K562 (cell line): Measurements from ENCODE around the gene ANKMY1. TPM values are rescaled to one million over a fixed set of nuclear protein-coding genes. Genes with fewer than 3 reads are reported as not detected.

ENCODE experiments used
- CHAMP1 ChIP-seq: fragments of 450-650 bp; IDR thresholded peaks from 2 replicates; pipeline ENCODE4 v1.6.1; 2016; ENCODE audit warnings: mild to moderate bottlenecking
- CREB1 ChIP-seq, 2 experiments: sonication (generic) in 1 of 2; formaldehyde crosslinking in 1 of 2; IDR thresholded peaks; 2 replicates each; pipeline versions ENCODE4 v1.6.1 to v1.8.0; 2012 to 2022; ENCODE audit warnings: inconsistent platforms in 1 of 2, mild to moderate bottlenecking in 1 of 2, missing genetic modification reagents in 1 of 2, moderate library complexity in 1 of 2
- FIP1L1 ChIP-seq: fragments of 200-400 bp; formaldehyde crosslinking; IDR thresholded peaks from 2 replicates; pipeline ENCODE4 v1.6.1; 2018; ENCODE audit warnings: mild to moderate bottlenecking, low read depth, low read length; ENCODE audit not compliant: poor library complexity, severe bottlenecking
- HINFP ChIP-seq: fragments of 450-650 bp; conservative IDR thresholded peaks from 2 replicates; pipeline ENCODE4 v1.6.1; 2016; ENCODE audit warnings: missing genetic modification characterization, low read depth, mild to moderate bottlenecking, control low read depth, missing compliant biosample characterization
- HMGN3 ChIP-seq: IDR thresholded peaks from 2 replicates; pipeline ENCODE4 v1.6.1; 2011; ENCODE audit warnings: borderline replicate concordance, low read depth, mild to moderate bottlenecking, mixed read lengths, low read length; ENCODE audit not compliant: insufficient read length; ENCODE audit errors: extremely low read depth
- HSF4 ChIP-seq: fragments of 250-450 bp; sonication (Bioruptor Pico); IDR thresholded peaks from 2 replicates; pipeline ENCODE4 v2.1.2; 2022; ENCODE audit warnings: mild to moderate bottlenecking, moderate library complexity, borderline replicate concordance
- MAFF ChIP-seq: IDR thresholded peaks from 2 replicates; pipeline ENCODE4 v1.6.1; 2012; ENCODE audit warnings: low read length, improper control_type of control experiment
- NFRKB ChIP-seq: fragments of 450-650 bp; IDR thresholded peaks from 2 replicates; pipeline ENCODE4 v1.6.1; 2016; ENCODE audit warnings: low read depth
- PKNOX1 ChIP-seq: fragments of 450-650 bp; IDR thresholded peaks from 2 replicates; pipeline ENCODE4 v1.6.1; 2016
- PRPF4 ChIP-seq: fragments of 200-400 bp; formaldehyde crosslinking; IDR thresholded peaks from one replicate; pipeline ENCODE4 v1.6.1; 2017; ENCODE audit warnings: low read length, low read depth, mild to moderate bottlenecking; ENCODE audit not compliant: insufficient read depth, poor library complexity, severe bottlenecking
- SPI1 ChIP-seq: IDR thresholded peaks from 2 replicates; pipeline ENCODE4 v1.6.1; 2011; ENCODE audit warnings: low read depth, low read length, control low read depth, borderline replicate concordance
- SRF ChIP-seq, 2 experiments: fragments of 250-450, 450-650 bp in 1 of 2; sonication (Bioruptor Pico) in 1 of 2; sonication (generic) in 1 of 2; formaldehyde crosslinking; IDR thresholded peaks; 2 replicates each; pipeline versions ENCODE4 v1.5.0 to v1.5.1; 2020 to 2022; ENCODE audit warnings: mild to moderate bottlenecking in 1 of 2, missing genetic modification reagents in 1 of 2
- THRB ChIP-seq: fragments of 450-650 bp; formaldehyde crosslinking; conservative IDR thresholded peaks from 2 replicates; pipeline ENCODE4 v1.4.0; 2022; ENCODE audit warnings: mild to moderate bottlenecking, missing genetic modification characterization
- TRIM28 ChIP-seq: fragments of 450-650 bp; IDR thresholded peaks from 2 replicates; pipeline ENCODE4 v1.6.1; 2017
- U2AF2 ChIP-seq: fragments of 200-400 bp; formaldehyde crosslinking; optimal IDR thresholded peaks from 2 replicates; pipeline ENCODE3; 2017; ENCODE audit warnings: low read depth, mild to moderate bottlenecking, low read length
- ZNF282 ChIP-seq: sonication (generic); formaldehyde crosslinking; IDR thresholded peaks from 2 replicates; pipeline ENCODE4 v1.8.1; 2023; ENCODE audit warnings: missing genetic modification reagents
- ZNF592 ChIP-seq: fragments of 450-650 bp; IDR thresholded peaks from 2 replicates; pipeline ENCODE4 v1.6.1; 2017; ENCODE audit warnings: antibody characterized with exemption, mild to moderate bottlenecking
- ZZZ3 ChIP-seq: fragments of 450-650 bp; IDR thresholded peaks from 2 replicates; pipeline ENCODE4 v1.6.1; 2016; ENCODE audit warnings: antibody characterized with exemption, mild to moderate bottlenecking, moderate library complexity
- polyA plus RNA-seq, 8 experiments: library from polyadenylated mRNA; depleted of rRNA in 4 of 8; stranded (reverse) in 5 of 8; unstranded in 3 of 8; fragments of >200 nt; fragmentation: Nextera tagmentation in 2 of 8; fragmentation: Illumina TruSeq in 1 of 8; extraction: Ambion mirVana in 2 of 8; extraction: Trizol in 1 of 8; gene quantifications; 2 replicates each; pipeline versions ENCODE4 v1.2.1 to v1.2.3, GENCODE V29; 2011 to 2014; ENCODE audit warnings: inconsistent platforms in 1 of 8, missing spikeins in 1 of 8
- total RNA-seq, 7 experiments: library from RNA; depleted of rRNA in 6 of 7; stranded (reverse); fragments of >200 nt in 6 of 7; fragmentation: Illumina TruSeq in 2 of 7; extraction: Trizol in 2 of 7; gene quantifications; 2 replicates each; pipeline versions ENCODE4 v1.2.1 to v1.2.3, GENCODE V29; 2011 to 2021; ENCODE audit warnings: low replicate concordance in 1 of 7

ANKMY1 gene
- total and polyA plus RNA-seq, 9 of the 15 experiments (the other 6 are each of a cell fraction or from before 2014, with no cell fraction given): 0.75 to 15.1 (median 11.7) TPM

DNA sequence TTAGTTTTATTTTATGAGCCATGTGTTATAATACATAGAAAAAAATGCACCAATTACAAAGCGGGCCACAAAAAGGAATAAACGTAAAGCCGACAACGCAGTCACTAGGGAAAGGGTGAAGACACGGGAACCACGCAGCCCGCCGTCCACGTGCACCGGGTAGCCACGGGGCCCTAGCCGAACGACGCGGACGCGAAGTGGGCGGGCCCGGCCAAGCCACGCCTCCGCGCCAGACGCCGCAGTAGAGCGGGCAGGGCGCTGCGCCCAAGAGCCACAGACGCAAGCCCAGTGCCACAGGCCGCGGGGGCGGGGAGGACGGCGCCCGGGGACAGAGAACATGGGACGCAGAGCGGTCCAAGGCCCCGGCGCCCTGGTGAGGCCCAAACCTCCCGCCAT is 2.3 kb upstream of the ANKMY1 start, which contains the start of gene DUSP28 (continued):
- no peak for TF ChIP-seq HMGN3
- TF ChIP-seq TRIM28: no peak
- TF ChIP-seq ZNF592: peak; percentile 72
- TF ChIP-seq PKNOX1: no peak
- no peak for TF ChIP-seq NFRKB
- no peak for TF ChIP-seq THRB (CRISPR knock-in tag)
- no peak for TF ChIP-seq ZNF282 (CRISPR knock-in tag)
- TF ChIP-seq U2AF2: no peak
- TF ChIP-seq CHAMP1: no peak
- no peak for TF ChIP-seq HSF4 (CRISPR knock-in tag)
- TF ChIP-seq SPI1: no peak
- TF ChIP-seq PRPF4: peak; percentile 26
- TF ChIP-seq ZZZ3: no peak
- no peak for TF ChIP-seq HINFP
- TF ChIP-seq SRF (CRISPR knock-in tag; IDR thresholded peaks at IDR 0.05): no peak
- peak; percentile 34; the same call in 1 of the 2 replicates for TF ChIP-seq CREB1 (IDR thresholded peaks at IDR 0.05)
- TF ChIP-seq CREB1 (CRISPR knock-in tag; IDR thresholded peaks at IDR 0.05): peak; percentile 60
- TF ChIP-seq FIP1L1: peak; percentile 41
- TF ChIP-seq MAFF: no peak
